ENCODE data around the gene MED13L.
A peak's percentile ranks its signal among the peaks of the same experiment; 100 is the strongest.

Gene MED13L

GRCh38 chr12:116156614-116157013, 120.9 kb downstream of the MED13L start:
- Mint-ChIP-seq H3K9me3 (no peaks in the 10 kb centered on the region), H3K4me3 (no peak overlapping the region), H3K27ac (no peak overlapping the region), H3K36me3 (ENCODE audit: low read depth) (no peaks in the 10 kb centered on the region), H3K4me1 (ENCODE audit: low read depth) (peaks cover 8% of the 10 kb centered on the region), H3K27me3 (ENCODE audit: low read depth) (no peaks in the 10 kb centered on the region)
- no peak for DNase-seq (ENCODE audit: low spot score)

GRCh38 chr12:116155383-116155782, 122.1 kb downstream of the MED13L start:
- H3K27ac Mint-ChIP-seq = no peak overlapping the region
- H3K4me1 Mint-ChIP-seq (ENCODE audit: low read depth) = peaks cover 13% of the 10 kb centered on the region
- no peaks in the 10 kb centered on the region for H3K36me3 Mint-ChIP-seq (ENCODE audit: low read depth)
- no peak overlapping the region for H3K4me3 Mint-ChIP-seq
- no peak for DNase-seq (ENCODE audit: low spot score)
- H3K9me3 Mint-ChIP-seq = no peaks in the 10 kb centered on the region
- H3K27me3 Mint-ChIP-seq (ENCODE audit: low read depth) = no peaks in the 10 kb centered on the region

GRCh38 chr12:116153983-116154382, 123.5 kb downstream of the MED13L start:
- Mint-ChIP-seq H3K4me1 (ENCODE audit: low read depth) (peaks cover 17% of the 10 kb centered on the region), H3K27me3 (ENCODE audit: low read depth) (no peaks in the 10 kb centered on the region), H3K36me3 (ENCODE audit: low read depth) (no peaks in the 10 kb centered on the region), H3K9me3 (no peaks in the 10 kb centered on the region), H3K4me3 (no peak overlapping the region), H3K27ac (no peak overlapping the region)
- no peak for DNase-seq (ENCODE audit: low spot score)

GRCh38 chr12:116153113-116153512, 124.4 kb downstream of the MED13L start:
- Mint-ChIP-seq H3K27me3 (ENCODE audit: low read depth) (no peaks in the 10 kb centered on the region), H3K27ac (no peak overlapping the region), H3K36me3 (ENCODE audit: low read depth) (no peaks in the 10 kb centered on the region), H3K4me3 (no peak overlapping the region), H3K4me1 (ENCODE audit: low read depth) (peaks cover 20% of the 10 kb centered on the region), H3K9me3 (no peaks in the 10 kb centered on the region)
- DNase-seq (ENCODE audit: low spot score) = no peak

GRCh38 chr12:116152268-116152667, 125.2 kb downstream of the MED13L start:
- DNase-seq (ENCODE audit: low spot score) = no peak
- H3K27me3 Mint-ChIP-seq (ENCODE audit: low read depth) = no peaks in the 10 kb centered on the region
- no peaks in the 10 kb centered on the region for H3K9me3 Mint-ChIP-seq
- H3K4me1 Mint-ChIP-seq (ENCODE audit: low read depth) = peaks cover 15% of the 10 kb centered on the region
- H3K27ac Mint-ChIP-seq = no peak overlapping the region
- no peaks in the 10 kb centered on the region for H3K36me3 Mint-ChIP-seq (ENCODE audit: low read depth)
- H3K4me3 Mint-ChIP-seq = no peak overlapping the region

- Mint-ChIP-seq H3K27me3 (ENCODE audit: low read depth) (no peaks in the 10 kb centered on the region), H3K27ac (no peak overlapping the region)
These were observed 127.0 kb downstream of the MED13L start for GRCh38 chr12:116150452-116150851.

GRCh38 chr12:116150001-116150400, 127.5 kb downstream of the MED13L start:
- Mint-ChIP-seq H3K4me1 (ENCODE audit: low read depth) (peaks cover 16% of the 10 kb centered on the region), H3K27ac (no peak overlapping the region), H3K4me3 (no peak overlapping the region), H3K36me3 (ENCODE audit: low read depth) (no peaks in the 10 kb centered on the region), H3K9me3 (no peaks in the 10 kb centered on the region), H3K27me3 (ENCODE audit: low read depth) (no peaks in the 10 kb centered on the region)
- DNase-seq (ENCODE audit: low spot score) = no peak

More at GRCh38 chr12:116150452-116150851, 127.0 kb downstream of the MED13L start:
- Mint-ChIP-seq H3K4me1 (ENCODE audit: low read depth) (peaks cover 15% of the 10 kb centered on the region), H3K4me3 (no peak overlapping the region), H3K9me3 (no peaks in the 10 kb centered on the region), H3K36me3 (ENCODE audit: low read depth) (no peaks in the 10 kb centered on the region)
- no peak for DNase-seq (ENCODE audit: low spot score)

GRCh38 chr12:116148844-116149243, 128.6 kb downstream of the MED13L start:
- H3K36me3 Mint-ChIP-seq (ENCODE audit: low read depth) = no peaks in the 10 kb centered on the region
- no peaks in the 10 kb centered on the region for H3K9me3 Mint-ChIP-seq
- H3K27me3 Mint-ChIP-seq (ENCODE audit: low read depth) = no peaks in the 10 kb centered on the region
- no peak for DNase-seq (ENCODE audit: low spot score)
- H3K27ac Mint-ChIP-seq = no peak overlapping the region
- H3K4me1 Mint-ChIP-seq (ENCODE audit: low read depth) = peaks cover 28% of the 10 kb centered on the region
- no peak overlapping the region for H3K4me3 Mint-ChIP-seq

- peaks cover 45% of the 10 kb centered on the region for H3K4me1 Mint-ChIP-seq (ENCODE audit: low read depth)
- no peak overlapping the region for H3K4me3 Mint-ChIP-seq
- no peaks in the 10 kb centered on the region for H3K9me3 Mint-ChIP-seq
- no peak for DNase-seq (ENCODE audit: low spot score)
- no peak overlapping the region for H3K27ac Mint-ChIP-seq
- no peaks in the 10 kb centered on the region for H3K36me3 Mint-ChIP-seq (ENCODE audit: low read depth)
- H3K27me3 Mint-ChIP-seq (ENCODE audit: low read depth) = no peaks in the 10 kb centered on the region
These were observed 131.1 kb downstream of the MED13L start for GRCh38 chr12:116146386-116146785.

- no peaks in the 10 kb centered on the region for H3K36me3 Mint-ChIP-seq (ENCODE audit: low read depth)
- H3K4me3 Mint-ChIP-seq = no peak overlapping the region
- H3K27ac Mint-ChIP-seq = no peak overlapping the region
- DNase-seq (ENCODE audit: low spot score) = no peak
- peaks cover 41% of the 10 kb centered on the region for H3K4me1 Mint-ChIP-seq (ENCODE audit: low read depth)
- H3K9me3 Mint-ChIP-seq = no peaks in the 10 kb centered on the region
- no peaks in the 10 kb centered on the region for H3K27me3 Mint-ChIP-seq (ENCODE audit: low read depth)
These were observed 132.0 kb downstream of the MED13L start for GRCh38 chr12:116145451-116145850.

- Mint-ChIP-seq H3K9me3 (no peaks in the 10 kb centered on the region), H3K4me1 (ENCODE audit: low read depth) (peaks cover 40% of the 10 kb centered on the region), H3K36me3 (ENCODE audit: low read depth) (no peaks in the 10 kb centered on the region), H3K27ac (peak overlapping the region; percentile 62), H3K4me3 (no peak overlapping the region), H3K27me3 (ENCODE audit: low read depth) (no peaks in the 10 kb centered on the region)
- DNase-seq (ENCODE audit: low spot score) = no peak
These were observed 133.1 kb downstream of the MED13L start for GRCh38 chr12:116144384-116144783.

- H3K4me1 Mint-ChIP-seq (ENCODE audit: low read depth) = peaks cover 40% of the 10 kb centered on the region
These were observed 133.6 kb downstream of the MED13L start for GRCh38 chr12:116143909-116144308.

GRCh38 chr12:116142936-116143898, 134.3 kb downstream of the MED13L start:
- Mint-ChIP-seq H3K27me3 (ENCODE audit: low read depth) (no peaks in the 10 kb centered on the region), H3K27ac (peak overlapping the region; percentile 63), H3K4me3 (peak overlapping the region; percentile 39), H3K36me3 (ENCODE audit: low read depth) (no peaks in the 10 kb centered on the region), H3K4me1 (ENCODE audit: low read depth) (peaks cover 43% of the 10 kb centered on the region), H3K9me3 (no peaks in the 10 kb centered on the region)
- no peak for DNase-seq (ENCODE audit: low spot score)

More at GRCh38 chr12:116143909-116144308, 133.6 kb downstream of the MED13L start:
- DNase-seq (ENCODE audit: low spot score) = no peak
- H3K36me3 Mint-ChIP-seq (ENCODE audit: low read depth) = no peaks in the 10 kb centered on the region
- no peaks in the 10 kb centered on the region for H3K27me3 Mint-ChIP-seq (ENCODE audit: low read depth)
- H3K4me3 Mint-ChIP-seq = no peak overlapping the region
- no peaks in the 10 kb centered on the region for H3K9me3 Mint-ChIP-seq
- H3K27ac Mint-ChIP-seq = peak overlapping the region; percentile 63

- Mint-ChIP-seq H3K9me3 (no peaks in the 10 kb centered on the region), H3K27ac (peak overlapping the region; percentile 3), H3K36me3 (ENCODE audit: low read depth) (no peaks in the 10 kb centered on the region), H3K27me3 (ENCODE audit: low read depth) (no peaks in the 10 kb centered on the region), H3K4me1 (ENCODE audit: low read depth) (peaks cover 51% of the 10 kb centered on the region), H3K4me3 (no peak overlapping the region)
- DNase-seq (ENCODE audit: low spot score) = no peak
These were observed 135.7 kb downstream of the MED13L start for GRCh38 chr12:116141833-116142162.
